ENCODE measurements around the gene TMX3.

Gene TMX3

GRCh38 chr18:68627812-68628211 lies 87.1 kb downstream of the TMX3 start:
- no peak for FAIRE-seq

More at GRCh38 chr18:68627812-68628211, 87.1 kb downstream of the TMX3 start:
- no peak for DNase-seq (ENCODE audit: extremely low spot score, insufficient read length, low read depth)

Measured in GM18507 (cell line).